ENCODE data around the gene AGK.
A peak's percentile ranks its signal among the peaks of the same experiment; 100 is the strongest.
"Not testable (repeated sequence)": the region's sequence is repeated elsewhere in the genome, so short reads cannot be mapped to it uniquely, and the experiment has no call there.

The AGK gene

DNA sequence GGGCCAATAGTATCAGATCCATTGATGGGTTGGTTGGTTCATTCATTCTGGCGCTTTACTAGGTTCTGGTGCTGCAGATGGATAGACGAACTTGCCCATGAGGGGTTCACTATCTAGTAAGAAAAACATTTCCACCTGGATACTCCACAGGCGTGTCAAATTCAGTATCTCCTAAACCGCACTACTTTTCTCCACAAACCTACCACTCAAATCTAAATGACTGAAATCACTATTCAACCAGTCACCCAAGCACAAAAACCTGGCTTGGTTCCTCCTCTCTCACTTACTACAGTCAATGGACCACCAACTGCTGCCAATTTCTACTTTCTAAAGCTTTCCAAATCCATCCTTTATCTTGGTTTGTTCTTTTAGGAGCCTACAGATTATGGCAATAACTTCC, 572 bp downstream of the AGK start:
- no peak for DNase-seq (ENCODE audit: low read depth, low spot score)

DNA sequence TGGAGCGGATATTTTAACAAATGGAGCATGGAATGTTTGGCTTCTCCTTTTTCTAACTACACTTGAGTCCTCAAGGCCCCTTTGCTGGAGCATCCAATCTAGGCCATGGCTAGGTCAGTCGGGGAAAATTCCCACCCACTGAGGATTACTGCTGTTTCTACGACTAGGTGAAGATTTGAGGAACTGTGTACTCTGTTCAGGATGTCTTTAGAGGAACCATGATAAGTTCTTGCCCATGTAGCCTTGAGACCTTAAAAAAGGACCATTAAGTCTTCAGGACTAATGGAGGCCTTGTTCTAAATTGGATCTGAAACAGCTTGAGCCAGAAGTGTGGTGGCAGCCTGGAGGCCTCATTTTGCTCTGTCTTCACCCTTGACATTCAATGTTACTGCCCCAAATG, 6.2 kb downstream of the AGK start:
- DNase-seq (ENCODE audit: low read depth, low spot score) = no peak

DNA sequence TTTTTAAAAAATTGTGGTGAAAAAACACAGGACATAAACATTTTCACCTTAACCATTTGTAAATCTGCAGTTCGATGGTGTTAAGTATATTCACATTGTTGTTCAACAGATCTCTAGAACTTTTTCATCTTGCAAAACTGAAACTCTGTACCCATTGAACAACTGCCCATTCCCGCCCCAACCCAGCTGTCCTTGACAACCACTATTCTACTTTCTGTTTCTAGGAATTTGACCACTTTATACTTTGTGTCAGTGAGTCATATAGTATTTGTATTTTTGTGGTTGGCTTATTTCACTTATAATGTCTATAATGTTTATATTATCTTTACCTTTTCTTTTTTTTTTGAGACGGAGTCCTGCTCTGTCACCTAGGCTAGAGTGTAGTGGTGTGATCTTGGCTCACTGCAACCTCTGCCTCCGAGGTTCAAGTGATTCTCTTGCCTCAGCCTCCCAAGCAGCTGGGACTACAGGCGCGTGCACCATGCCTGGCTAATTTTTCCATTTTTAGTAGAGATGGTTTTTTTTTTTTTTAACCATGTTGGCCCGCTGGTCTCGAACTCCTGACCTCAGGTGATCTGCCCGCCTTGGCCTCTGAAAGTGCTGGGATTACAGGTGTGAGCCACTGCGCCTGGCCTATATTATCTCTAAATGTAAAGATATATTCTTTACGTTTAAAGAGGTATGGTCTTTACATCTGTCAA, 6.8 kb downstream of the AGK start:
- not testable (repeated sequence) for DNase-seq (ENCODE audit: low read depth, low spot score)

DNA sequence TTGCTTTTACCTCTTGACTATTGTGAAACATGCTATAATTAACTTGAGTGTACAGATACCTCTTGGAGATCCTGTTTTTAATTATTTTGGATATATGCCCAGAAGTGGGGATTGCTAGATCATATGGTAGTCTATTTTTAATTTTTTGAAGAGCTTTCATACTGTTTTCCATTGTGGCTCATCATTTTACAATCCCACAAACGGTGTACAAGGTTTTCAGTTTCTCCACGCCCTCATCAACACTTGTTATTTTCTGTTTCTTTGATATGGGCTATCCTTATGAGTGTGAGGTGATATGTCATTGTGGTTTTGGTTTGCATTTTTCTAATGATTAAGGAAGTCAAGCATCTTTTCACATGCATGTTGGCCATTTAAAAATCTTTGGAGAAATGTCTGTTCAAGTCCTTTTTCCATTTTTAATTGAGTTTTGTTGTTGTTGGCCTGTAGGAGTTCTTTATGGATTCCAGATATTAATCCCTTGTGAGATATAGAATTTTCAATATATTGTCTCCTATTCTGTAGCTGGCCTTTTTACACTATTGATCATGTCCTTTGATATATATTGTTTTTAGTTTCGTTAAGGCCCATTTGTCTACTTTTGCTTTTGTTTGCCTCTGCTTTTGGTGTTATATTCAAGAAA, 7.5 kb downstream of the AGK start:
- DNase-seq (ENCODE audit: low read depth, low spot score) = no peak

DNA sequence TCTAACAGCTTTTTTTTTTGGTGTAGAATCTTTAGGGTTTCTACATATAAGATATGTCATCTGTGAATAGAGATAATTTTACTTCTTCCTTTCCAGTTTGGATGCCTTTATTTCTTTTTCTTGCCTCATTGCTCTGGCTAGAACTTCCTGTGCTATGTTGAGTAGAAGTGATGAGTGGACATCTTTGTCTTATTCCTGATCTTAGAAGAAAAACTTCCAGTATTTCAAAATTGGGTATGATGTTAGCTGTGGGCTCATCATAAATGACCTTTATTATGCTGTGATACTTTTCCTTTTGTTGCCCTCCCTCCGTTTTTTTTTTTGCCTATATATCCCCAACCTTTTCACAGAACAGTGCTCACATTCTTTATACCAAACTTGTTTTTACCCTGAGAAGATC, 8.8 kb downstream of the AGK start:
- no peak for DNase-seq (ENCODE audit: low read depth, low spot score)

DNA sequence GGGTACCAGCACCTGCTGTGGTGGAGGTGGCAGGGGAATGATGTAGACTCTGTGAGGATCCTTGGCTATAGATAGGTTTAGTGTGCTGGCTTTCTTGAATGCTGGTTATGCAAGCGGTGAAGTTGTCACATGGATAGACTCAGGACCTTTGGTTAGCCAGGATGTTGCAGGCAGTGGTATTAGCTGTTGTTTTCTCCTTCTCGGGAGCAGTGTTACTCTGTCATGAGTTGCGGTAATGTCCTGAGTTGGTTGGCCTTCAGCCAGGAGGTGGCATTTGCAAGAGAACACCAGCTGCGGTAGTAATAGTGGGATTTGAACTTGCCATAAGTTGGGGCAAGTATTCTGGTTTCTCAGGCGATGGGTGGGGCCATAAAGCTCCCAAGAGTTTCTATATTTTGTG, 10.8 kb downstream of the AGK start:
- no peak for DNase-seq (ENCODE audit: low read depth, low spot score)

DNA sequence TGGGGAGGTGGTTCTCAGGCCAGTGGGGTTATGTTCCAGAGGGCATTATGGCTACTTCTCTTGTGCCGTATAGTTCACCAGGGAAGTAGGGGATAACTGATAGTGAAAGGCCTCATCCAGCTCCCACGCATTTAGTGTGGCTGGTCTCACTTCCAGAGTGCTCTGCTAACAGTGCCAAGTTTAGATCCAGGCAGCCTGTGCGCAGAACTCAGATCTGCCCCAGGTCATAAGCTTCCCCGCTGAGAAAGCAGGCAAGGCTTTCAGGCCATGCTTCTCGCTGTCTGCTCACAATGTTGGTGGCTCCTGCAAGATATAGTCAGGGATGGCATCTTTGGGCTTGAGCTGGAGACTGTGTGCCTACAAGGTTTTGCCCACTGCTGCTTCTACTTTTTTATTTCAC, 11.3 kb downstream of the AGK start:
- DNase-seq (ENCODE audit: low read depth, low spot score) = no peak

DNA sequence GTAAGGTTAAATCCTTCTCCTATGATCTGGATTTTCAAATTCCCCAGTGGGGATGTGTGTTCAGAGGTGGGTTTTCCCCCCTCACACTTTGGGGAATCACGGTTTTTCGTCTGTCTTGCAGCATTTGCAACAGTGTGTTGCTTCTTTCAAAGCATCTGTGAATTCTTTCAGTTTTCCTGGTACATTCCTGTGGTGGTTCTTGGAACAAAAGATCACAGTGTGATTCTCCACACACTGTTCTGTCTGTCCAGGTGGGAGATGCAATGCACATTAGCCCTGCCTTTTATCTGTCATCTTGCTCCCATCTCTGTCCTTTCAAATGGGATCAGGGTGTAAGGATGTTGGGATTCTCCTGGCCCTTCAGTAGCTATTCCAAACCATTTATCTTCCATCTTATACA, 11.8 kb downstream of the AGK start:
- DNase-seq (ENCODE audit: low read depth, low spot score) = no peak

DNA sequence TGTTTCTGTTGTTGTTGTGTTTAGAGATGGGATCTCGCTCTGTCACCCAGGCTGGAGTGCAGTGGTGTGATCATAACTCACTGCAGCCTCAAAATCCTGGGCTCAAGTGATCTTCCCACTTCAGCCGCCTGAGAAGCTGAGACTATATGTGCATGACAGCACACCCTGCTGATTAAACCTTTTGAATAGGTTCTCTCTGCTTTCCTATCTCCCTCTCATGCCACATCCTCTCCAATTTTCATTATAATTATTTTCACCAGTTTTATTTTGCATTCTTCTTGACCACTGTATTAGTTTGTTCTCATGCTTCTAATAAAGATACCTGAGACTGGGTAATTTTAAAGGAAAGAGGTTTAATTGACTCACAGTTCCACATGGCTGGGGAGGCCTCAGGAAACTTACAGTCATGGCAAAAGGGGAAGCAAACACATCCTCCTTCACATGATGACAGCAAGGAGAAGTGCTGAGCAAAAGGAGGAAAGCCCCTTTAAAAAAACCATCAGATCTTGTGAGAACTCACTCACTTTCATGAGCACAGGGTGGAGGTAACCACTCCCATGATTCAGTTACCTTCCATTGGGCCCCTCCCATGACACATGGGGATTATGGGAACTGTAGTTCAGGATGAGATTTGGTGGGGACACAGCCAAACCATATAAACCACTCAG, 12.9 kb downstream of the AGK start:
- no peak for DNase-seq (ENCODE audit: low read depth, low spot score)

DNA sequence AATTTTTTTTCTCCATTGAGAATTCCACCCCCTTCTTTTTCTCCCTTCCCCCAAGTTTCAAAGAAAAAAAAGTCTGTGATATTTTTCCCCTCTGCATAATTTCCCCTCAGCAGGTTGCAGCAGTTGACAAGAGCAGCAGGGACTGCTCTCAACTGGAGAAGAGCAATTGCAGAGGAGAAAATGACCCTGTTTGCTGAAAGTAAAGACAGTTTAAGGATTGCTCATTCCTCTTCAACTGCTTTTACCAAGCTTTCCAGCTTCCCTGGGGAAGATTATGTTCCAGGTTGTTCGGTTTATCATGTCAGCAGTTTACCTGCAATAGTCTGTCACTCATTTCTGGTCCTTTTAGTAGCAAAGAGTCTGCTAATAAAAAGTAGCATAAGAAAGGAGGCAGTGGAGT, 16.2 kb downstream of the AGK start:
- no peak for DNase-seq (ENCODE audit: low read depth, low spot score)

DNA sequence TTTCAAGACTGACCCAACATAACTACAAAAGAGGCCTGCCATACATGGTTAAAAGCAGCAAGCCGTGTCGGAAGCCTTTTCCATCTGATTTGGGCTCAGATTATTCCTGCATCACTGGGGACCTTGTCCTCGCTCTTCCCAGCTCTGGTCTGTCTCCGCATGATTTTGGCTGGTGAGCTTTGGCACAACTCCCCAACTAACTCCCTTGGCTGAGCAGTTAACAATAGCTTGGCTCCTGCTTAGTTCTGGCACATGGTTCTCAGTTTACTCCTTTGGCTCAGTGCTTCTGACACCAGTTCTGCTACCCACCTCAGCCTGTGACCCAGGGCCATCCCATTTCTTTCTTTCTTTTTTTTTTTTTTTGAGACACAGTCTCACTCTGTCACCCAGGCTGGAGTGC, 17.0 kb downstream of the AGK start:
- DNase-seq (ENCODE audit: low read depth, low spot score) = no peak

DNA sequence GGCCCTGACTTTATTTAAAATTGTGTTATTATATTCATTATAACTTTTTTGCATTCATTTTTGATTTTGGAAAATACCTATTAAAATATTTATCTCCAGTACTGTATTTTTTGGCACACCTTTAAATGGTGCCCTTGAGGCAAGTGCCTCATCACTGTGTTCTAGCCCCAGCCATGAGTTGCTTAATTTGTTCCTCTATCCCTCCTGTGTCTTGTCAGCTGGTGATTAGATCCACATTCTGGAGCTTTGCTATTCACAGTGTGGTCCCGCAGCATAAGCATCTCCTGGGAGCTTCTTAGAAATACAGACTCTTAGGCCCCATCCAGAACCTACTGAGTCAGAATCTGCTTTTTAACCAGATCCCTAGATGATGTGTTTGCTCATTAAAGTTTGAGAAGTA, 19.8 kb downstream of the AGK start:
- no peak for DNase-seq (ENCODE audit: low read depth, low spot score)

DNA sequence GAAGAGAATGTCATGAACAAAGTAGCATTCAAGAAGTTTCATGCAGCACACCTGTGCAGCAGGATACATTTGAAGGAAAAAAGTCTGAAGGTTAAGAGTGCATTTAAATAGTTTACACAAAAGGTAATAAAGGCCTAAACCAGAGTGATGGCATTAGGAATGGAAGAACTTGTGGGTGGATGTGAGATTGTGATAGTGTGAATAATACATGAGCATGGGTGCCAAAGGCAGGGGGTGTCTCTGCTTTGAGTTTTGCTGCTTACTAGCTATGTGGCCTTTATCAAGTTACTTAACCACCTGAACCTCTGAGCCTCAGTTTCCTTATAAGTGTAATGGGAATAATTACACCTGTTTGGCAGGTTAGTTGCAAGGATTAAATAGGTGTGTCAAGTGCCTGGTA, 21.0 kb downstream of the AGK start:
- DNase-seq (ENCODE audit: low read depth, low spot score) = no peak

DNA sequence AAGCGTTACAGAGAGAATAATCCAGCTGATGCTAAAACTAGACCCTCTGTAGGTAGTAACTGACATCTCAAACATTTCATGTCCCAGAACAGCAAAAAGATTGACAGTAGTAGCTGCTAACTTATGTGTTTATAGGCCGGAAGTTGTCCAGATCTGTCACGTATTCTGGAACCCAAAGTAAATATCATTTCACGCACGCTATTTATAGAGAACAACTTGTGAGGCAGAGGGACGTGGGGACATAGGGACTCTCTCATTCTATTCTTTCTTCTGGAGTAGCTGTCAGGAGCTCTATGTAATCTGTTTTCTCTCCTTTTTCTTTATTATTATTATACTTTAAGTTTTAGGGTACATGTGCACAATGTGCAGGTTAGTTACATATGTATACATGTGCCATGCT, 22.3 kb downstream of the AGK start:
- no peak for DNase-seq (ENCODE audit: low read depth, low spot score)

DNA sequence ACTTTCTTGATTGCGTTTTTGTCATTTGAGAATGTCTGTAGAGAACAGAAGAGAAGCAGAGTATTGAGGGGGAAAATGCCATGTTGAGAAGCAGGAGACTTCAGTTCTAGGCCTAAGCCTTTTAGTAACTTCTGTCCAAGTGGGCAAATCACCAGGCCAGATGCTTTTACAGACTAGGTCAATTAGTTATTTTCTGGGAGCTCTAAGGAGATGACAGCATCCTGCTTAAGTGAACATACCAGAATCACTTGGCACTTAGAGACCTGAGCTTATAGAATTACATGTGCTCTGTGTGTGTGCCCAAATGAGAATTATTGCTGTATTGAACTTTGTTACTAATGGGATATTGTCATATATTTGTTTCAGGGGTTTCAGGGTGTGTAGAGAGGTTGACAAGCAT, 24.0 kb downstream of the AGK start:
- no peak for DNase-seq (ENCODE audit: low read depth, low spot score)

DNA sequence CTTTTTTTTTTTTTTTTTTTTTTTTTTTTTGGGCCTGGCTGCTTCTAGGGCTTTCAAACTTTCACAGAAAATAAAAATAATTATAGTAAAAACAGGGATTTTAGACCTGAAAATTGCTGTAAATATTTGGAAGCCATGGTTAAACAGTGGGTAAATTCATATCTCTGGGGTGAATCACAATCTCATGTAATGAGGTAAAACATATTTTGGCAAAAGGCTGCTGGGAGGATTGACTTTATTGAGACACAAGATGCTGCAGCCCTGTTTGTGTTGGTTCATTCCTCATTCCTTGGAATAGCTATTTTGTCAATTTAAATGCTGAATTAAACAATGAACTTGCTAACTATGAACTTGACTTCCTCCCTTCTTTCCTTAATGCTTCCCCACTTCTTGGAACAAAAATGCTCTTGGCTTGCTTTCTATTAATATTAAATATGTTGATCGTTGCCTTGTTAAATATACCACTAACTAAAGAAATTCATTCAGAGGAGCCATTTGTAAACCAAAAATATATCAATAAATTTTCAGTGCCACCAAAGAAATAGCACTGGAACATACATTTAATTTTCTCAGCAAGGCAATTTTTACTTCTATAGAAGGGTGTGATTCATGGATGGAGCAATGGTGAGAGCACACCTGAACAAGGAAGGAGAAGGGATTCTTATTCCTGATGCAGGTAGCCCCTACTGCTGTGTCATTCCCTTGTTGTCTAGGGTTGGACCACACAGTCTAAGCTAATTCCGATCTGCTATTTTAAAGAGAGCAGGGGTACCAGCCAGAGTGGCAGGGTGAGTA, 24.6 kb downstream of the AGK start:
- DNase-seq (ENCODE audit: low read depth, low spot score) = no peak

DNA sequence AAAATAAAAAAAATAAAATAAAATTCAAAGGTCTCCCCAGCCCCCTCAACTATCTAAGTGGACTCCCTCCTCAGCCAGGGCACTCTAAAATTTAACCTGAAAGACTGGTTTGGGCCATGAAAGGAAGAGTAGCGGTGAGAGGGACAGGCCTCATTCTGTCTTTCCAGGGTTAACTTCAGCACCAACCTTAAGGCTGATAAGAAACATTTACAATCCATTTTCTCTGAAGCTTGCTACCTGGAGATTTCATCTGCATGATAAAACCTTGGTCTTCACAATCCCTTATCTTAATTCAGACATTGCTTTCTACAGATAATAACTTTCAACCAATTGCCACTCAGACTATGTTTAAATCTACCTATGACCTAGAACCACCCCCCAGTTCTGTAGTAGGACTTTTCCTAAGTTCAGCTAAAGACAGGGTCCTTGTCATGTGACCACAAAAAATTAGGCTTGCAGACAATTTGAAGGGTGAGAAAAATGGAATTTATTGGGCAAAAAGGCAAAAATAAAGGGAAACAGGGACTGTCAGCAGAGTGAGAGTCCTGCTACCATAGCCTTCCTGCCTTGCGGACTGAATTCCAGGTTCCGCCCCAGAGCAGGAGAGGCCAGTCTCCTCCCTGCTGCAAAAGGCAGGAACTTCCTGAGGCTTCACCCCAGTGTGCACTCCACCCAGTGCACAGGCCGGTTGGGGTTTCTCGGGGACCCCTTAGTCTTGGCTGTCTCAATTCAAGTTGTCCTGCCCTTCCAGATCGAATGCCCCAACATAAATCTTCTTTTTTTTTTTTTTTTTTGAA, 26.0 kb downstream of the AGK start:
- DNase-seq (ENCODE audit: low read depth, low spot score) = no peak

DNA sequence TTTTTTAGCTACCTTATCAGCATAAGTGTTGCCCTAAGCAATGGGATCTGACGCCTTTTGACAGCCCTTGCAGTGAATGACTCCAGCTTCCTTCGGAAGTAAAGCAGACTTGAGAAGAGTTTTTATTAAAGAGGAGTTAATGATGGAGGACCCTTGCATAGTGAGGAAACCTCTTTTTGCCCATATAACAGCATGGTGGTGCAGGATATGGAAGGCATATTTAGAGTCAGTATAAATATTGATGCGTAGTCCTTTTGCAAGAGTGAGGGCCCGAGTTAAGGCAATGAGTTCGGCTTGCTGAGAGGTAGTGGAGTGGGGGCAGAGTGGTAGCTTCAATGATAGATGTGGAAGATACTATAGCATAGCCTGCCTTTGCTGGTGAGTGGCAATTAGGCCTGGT, 28.7 kb downstream of the AGK start:
- not testable (repeated sequence) for DNase-seq (ENCODE audit: low read depth, low spot score)

DNA sequence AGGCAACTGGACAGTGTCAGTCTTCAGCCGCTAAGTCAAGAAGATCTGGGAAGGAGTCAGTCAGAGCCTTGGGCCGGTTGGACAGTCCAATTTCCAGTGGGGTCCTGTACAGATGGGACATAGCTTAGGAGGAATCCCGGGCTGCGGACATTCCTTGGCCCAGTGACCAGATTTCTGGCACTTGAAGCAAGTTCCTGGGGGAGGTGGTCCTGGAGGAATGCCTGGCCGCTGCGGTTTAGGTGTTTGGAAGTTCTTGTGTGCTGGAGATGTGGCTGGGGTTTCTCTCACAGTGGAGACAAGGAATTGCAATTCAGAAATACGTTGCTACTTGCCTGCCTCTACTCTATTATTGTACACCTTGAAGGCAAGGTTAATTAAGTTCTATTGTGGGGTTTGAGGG, 30.9 kb downstream of the AGK start:
- not testable (repeated sequence) for DNase-seq (ENCODE audit: low read depth, low spot score)

DNA sequence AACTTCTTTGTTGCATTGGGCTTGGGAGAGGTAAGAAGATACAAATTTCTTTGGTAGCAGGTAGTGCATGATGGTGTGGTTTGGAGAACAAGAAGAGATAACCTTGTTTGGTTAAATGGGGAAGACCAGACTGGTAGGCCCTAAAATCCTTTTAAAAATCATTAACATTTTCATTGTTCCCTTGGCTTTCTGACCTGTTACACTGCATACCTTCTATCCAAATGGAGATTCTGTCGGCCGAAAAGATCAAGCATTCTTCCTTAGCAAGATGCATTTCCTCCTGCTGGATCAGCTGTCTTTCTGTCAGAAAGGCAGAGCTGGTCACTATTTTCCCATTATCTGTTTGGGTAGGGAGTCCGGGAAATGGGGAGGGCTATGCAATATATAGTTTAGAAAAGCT, 33.7 kb downstream of the AGK start:
- peak; percentile 97 for DNase-seq (ENCODE audit: low read depth, low spot score)

All from iPS DF 19.7 (cell line).